ENCODE measurements around the gene VIT. TPM values are rescaled to one million over a fixed set of nuclear protein-coding genes. Genes with fewer than 3 reads are reported as not detected.

The VIT gene
- total and polyA plus RNA-seq, 2 experiments from 2014 or later: not detected

DNA sequence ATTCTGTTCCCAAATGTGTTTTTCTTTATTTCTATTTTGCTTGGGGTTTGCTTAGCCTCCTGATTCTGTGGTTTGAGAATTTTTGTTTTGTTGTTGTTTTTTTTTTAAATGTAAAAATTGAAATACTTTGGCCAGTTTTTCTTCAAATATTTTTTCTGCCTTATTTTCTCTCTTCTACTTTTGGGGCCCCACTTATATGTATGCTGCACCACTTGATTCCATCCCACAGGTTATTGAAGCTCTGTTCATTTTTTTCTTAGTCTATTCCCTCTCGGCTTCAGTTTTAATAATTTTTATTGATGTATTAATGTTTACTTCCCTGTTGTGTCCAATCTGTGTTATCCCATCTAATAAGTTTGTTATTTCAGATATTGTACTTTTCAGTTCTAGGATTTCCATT, 17.7 kb upstream of the VIT start (continued):
- TF ChIP-seq, protein P1, sequence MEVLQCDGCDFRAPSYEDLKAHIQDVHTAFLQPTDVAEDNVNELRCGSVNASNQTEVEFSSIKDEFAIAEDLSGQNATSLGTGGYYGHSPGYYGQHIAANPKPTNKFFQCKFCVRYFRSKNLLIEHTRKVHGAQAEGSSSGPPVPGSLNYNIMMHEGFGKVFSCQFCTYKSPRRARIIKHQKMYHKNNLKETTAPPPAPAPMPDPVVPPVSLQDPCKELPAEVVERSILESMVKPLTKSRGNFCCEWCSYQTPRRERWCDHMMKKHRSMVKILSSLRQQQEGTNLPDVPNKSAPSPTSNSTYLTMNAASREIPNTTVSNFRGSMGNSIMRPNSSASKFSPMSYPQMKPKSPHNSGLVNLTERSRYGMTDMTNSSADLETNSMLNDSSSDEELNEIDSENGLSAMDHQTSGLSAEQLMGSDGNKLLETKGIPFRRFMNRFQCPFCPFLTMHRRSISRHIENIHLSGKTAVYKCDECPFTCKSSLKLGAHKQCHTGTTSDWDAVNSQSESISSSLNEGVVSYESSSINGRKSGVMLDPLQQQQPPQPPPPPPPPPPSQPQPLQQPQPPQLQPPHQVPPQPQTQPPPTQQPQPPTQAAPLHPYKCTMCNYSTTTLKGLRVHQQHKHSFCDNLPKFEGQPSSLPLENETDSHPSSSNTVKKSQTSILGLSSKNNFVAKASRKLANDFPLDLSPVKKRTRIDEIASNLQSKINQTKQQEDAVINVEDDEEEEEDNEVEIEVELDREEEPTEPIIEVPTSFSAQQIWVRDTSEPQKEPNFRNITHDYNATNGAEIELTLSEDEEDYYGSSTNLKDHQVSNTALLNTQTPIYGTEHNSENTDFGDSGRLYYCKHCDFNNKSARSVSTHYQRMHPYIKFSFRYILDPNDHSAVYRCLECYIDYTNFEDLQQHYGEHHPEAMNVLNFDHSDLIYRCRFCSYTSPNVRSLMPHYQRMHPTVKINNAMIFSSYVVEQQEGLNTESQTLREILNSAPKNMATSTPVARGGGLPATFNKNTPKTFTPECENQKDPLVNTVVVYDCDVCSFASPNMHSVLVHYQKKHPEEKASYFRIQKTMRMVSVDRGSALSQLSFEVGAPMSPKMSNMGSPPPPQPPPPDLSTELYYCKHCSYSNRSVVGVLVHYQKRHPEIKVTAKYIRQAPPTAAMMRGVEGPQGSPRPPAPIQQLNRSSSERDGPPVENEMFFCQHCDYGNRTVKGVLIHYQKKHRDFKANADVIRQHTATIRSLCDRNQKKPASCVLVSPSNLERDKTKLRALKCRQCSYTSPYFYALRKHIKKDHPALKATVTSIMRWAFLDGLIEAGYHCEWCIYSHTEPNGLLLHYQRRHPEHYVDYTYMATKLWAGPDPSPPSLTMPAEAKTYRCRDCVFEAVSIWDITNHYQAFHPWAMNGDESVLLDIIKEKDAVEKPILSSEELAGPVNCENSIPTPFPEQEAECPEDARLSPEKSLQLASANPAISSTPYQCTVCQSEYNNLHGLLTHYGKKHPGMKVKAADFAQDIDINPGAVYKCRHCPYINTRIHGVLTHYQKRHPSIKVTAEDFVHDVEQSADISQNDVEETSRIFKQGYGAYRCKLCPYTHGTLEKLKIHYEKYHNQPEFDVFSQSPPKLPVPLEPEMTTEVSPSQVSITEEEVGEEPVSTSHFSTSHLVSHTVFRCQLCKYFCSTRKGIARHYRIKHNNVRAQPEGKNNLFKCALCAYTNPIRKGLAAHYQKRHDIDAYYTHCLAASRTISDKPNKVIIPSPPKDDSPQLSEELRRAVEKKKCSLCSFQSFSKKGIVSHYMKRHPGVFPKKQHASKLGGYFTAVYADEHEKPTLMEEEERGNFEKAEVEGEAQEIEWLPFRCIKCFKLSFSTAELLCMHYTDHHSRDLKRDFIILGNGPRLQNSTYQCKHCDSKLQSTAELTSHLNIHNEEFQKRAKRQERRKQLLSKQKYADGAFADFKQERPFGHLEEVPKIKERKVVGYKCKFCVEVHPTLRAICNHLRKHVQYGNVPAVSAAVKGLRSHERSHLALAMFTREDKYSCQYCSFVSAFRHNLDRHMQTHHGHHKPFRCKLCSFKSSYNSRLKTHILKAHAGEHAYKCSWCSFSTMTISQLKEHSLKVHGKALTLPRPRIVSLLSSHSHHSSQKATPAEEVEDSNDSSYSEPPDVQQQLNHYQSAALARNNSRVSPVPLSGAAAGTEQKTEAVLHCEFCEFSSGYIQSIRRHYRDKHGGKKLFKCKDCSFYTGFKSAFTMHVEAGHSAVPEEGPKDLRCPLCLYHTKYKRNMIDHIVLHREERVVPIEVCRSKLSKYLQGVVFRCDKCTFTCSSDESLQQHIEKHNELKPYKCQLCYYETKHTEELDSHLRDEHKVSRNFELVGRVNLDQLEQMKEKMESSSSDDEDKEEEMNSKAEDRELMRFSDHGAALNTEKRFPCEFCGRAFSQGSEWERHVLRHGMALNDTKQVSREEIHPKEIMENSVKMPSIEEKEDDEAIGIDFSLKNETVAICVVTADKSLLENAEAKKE (CRISPR knock-in tag; IDR thresholded peaks at IDR 0.05): no peak
- TF ChIP-seq, protein P2, sequence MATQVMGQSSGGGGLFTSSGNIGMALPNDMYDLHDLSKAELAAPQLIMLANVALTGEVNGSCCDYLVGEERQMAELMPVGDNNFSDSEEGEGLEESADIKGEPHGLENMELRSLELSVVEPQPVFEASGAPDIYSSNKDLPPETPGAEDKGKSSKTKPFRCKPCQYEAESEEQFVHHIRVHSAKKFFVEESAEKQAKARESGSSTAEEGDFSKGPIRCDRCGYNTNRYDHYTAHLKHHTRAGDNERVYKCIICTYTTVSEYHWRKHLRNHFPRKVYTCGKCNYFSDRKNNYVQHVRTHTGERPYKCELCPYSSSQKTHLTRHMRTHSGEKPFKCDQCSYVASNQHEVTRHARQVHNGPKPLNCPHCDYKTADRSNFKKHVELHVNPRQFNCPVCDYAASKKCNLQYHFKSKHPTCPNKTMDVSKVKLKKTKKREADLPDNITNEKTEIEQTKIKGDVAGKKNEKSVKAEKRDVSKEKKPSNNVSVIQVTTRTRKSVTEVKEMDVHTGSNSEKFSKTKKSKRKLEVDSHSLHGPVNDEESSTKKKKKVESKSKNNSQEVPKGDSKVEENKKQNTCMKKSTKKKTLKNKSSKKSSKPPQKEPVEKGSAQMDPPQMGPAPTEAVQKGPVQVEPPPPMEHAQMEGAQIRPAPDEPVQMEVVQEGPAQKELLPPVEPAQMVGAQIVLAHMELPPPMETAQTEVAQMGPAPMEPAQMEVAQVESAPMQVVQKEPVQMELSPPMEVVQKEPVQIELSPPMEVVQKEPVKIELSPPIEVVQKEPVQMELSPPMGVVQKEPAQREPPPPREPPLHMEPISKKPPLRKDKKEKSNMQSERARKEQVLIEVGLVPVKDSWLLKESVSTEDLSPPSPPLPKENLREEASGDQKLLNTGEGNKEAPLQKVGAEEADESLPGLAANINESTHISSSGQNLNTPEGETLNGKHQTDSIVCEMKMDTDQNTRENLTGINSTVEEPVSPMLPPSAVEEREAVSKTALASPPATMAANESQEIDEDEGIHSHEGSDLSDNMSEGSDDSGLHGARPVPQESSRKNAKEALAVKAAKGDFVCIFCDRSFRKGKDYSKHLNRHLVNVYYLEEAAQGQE (IDR thresholded peaks at IDR 0.05; ENCODE audit: unreplicated experiment): no peak

DNA sequence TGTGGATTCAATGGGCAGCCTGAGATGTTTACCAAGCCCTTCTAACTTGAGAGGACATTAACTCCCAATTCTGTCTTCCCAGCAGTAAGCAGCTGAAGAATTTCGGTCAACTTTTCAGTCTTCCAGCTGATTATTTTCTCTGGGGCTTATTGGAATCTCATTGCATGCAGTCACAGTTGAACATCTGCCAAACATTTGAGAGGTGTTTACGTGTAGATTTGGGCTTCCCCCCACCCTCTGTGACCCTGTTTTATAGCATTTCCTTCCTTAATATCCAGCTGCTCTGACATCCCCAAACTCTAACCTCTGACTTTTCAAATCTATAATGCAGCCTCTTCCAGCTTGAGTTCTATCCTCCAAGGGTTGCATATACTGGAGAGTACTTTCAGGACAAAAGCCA, 16.5 kb upstream of the VIT start:
- Histone ChIP-seq H3F3A (replicated peaks; ENCODE audit: low read depth) (no peaks in the 10 kb centered on the region), H4K20me1 (replicated peaks; ENCODE audit: insufficient read depth) (no peaks in the 10 kb centered on the region), H3K27ac (ENCODE audit: low read depth) (no peak overlapping the region), H3K79me2 (replicated peaks; ENCODE audit: insufficient read depth) (no peaks in the 10 kb centered on the region), H3K36me3 (ENCODE audit: insufficient read depth) (no peaks in the 10 kb centered on the region; the same call in 1 of the 2 replicates), H3K27me3 (ENCODE audit: insufficient read depth) (no peaks in the 10 kb centered on the region), H2AFZ (no peak overlapping the region), H3K9me2 (ENCODE audit: insufficient read depth) (no peaks in the 10 kb centered on the region), H3K4me1 (ENCODE audit: insufficient read depth) (peaks cover 29% of the 10 kb centered on the region), H3K4me3 (no peak overlapping the region), H3K4me2 (no peak overlapping the region)
- Mint-ChIP-seq H3K36me3 (ENCODE audit: low read depth) (peaks cover 13% of the 10 kb centered on the region), H3K4me3 (no peak overlapping the region), H3K27ac (no peak overlapping the region), H3K9me3 (peaks cover 17% of the 10 kb centered on the region), H3K4me1 (peaks cover 24% of the 10 kb centered on the region), H3K27me3 (ENCODE audit: insufficient read depth, low read depth, poor library complexity) (no peaks in the 10 kb centered on the region)
- ATAC-seq (no peak), DNase-seq (ENCODE audit: low spot score) (no peak)
- TF ChIP-seq CREB1 (CRISPR knock-in tag; IDR thresholded peaks at IDR 0.05; ENCODE audit: low read depth): no peak
- no peak for TF ChIP-seq POLR2AphosphoS5 (IDR thresholded peaks at IDR 0.05; ENCODE audit: low read depth)
- TF ChIP-seq ZNF114 (CRISPR knock-in tag; IDR thresholded peaks at IDR 0.05): no peak
- TF ChIP-seq, protein P1 (CRISPR knock-in tag; IDR thresholded peaks at IDR 0.05): no peak

Measured in GM23338 (cell line).